ENCODE results near the gene BRINP1. TPM values are rescaled to one million over a fixed set of nuclear protein-coding genes. Genes with fewer than 3 reads are reported as not detected.

BRINP1 gene
- total RNA-seq, 2 experiments from 2014 or later, result not detected

DNA sequence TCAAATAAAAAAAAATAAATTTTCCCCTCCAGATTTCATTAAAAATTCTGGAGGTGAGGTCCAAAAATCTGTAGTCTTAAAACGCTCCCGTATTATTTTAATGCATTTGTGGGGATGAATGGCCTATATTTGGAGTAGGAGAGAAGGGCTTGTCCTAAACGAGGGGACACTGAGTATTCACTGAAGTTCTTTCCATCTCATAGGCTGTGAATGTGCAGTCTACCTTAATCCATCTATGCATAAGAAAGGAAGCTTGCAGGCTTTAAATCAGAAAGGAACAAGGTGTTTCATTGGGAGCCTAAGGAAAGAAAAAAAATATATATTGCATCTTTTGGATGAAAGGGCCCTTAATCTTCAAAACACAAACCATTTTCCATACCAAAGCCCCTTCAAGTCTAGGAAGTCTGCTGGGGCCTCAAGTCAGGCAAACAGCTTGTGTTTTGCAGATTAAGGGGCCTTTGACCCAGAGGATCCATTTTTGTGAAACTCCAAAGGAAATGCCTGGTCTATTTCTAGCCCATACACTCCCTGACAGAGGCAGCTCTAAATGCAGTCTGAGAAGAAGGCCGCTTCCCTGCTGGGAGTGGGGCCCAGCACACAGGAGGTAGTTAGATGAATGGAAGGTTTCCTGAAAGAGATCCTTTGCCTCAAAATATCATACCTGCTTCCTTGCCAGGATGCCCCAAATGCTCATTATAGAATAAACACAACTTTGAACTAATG is 35.6 kb downstream of the BRINP1 start:
- ATAC-seq (no peak), DNase-seq (no peak)
- no peaks in the 10 kb centered on the region for H3K36me3 Mint-ChIP-seq (ENCODE audit: low read depth)
- no peak overlapping the region for H3K27ac Mint-ChIP-seq
- no peak overlapping the region for H3K4me3 Mint-ChIP-seq
- POLR2A ChIA-PET, result no interaction called here
- peaks cover 6% of the 10 kb centered on the region for H3K9me3 Mint-ChIP-seq (ENCODE audit: insufficient read depth)
- H3K27me3 Mint-ChIP-seq (ENCODE audit: low read depth), result no peaks in the 10 kb centered on the region
- CTCF ChIA-PET, result no interaction called here
- no peaks in the 10 kb centered on the region for H3K4me1 Mint-ChIP-seq (ENCODE audit: low read depth)

DNA sequence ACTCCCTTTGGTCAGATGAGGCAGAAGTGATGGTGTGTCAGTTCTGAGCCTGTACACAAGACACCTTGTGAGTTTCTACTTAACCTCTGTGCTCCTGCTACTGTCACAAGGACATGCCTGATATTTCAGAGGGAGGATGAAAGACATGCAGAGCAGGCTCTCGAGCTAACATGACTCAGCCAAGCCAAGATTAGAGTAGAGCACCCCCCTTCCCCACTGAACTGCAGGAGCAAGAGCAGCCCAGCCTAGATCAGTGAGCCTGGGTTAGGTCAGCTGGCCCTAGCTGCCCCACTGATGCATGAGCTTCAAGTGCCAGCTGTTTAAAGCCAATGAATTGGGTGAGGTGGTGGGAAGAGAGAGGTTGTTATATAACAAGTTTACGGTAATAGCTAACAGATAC is 36.7 kb downstream of the BRINP1 start:
- peaks cover 11% of the 10 kb centered on the region for H3K9me3 Mint-ChIP-seq (ENCODE audit: insufficient read depth)
- no peaks in the 10 kb centered on the region for H3K27me3 Mint-ChIP-seq (ENCODE audit: low read depth)
- ATAC-seq (no peak), DNase-seq (no peak)
- H3K27ac Mint-ChIP-seq, result no peak overlapping the region
- no peak overlapping the region for H3K4me3 Mint-ChIP-seq
- ChIA-PET POLR2A (no interaction called here), CTCF (no interaction called here)
- no peaks in the 10 kb centered on the region for H3K36me3 Mint-ChIP-seq (ENCODE audit: low read depth)
- H3K4me1 Mint-ChIP-seq (ENCODE audit: low read depth), result no peaks in the 10 kb centered on the region

DNA sequence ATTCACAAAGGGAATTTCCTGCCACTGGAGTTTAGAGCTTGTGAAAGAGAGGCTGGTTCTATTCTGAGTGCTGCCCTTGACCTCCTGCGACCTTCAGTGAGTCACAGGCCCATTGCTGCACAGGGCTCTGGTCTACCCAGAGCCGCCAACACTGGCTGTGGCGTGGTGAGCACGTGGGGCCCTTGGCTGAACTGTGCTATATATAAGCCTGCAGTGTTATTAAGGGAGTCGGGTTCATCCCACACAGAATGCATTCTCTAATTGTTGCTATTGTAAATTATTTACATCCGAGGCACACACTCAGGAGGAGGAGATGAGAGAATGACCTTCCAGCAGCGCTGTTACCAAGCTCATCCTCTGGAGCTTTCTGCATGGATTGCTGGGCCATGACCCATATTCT is 47.1 kb downstream of the BRINP1 start:
- H3K27me3 Mint-ChIP-seq (ENCODE audit: low read depth), result no peaks in the 10 kb centered on the region
- no peaks in the 10 kb centered on the region for H3K36me3 Mint-ChIP-seq (ENCODE audit: low read depth)
- CTCF ChIA-PET, result no interaction called here

DNA sequence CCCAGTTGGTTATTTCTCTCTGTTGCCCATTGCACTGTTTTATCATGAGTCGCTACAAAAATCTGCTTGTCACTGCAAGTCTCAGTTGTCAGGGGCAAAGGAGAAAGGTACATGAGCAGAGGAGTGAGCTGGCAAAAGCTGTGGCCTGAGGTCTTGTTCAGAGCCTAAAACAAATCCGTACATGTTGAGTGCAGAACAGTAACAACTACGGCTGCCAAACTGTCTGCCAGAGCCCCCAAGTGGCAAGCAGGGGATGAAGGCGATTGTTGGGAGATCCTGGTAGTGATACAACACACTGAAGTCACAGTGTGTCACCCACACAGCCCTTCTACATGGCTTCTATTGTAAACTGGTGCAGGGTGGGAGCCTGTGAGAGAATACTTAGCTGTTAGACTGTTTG is 50.9 kb downstream of the BRINP1 start:
- H3K4me1 Mint-ChIP-seq (ENCODE audit: low read depth), result no peaks in the 10 kb centered on the region
- DNase-seq (no peak), ATAC-seq (no peak)
- H3K27ac Mint-ChIP-seq, result no peak overlapping the region
- H3K36me3 Mint-ChIP-seq (ENCODE audit: low read depth), result no peaks in the 10 kb centered on the region
- no peaks in the 10 kb centered on the region for H3K27me3 Mint-ChIP-seq (ENCODE audit: low read depth)
- CTCF ChIA-PET, result no interaction called here
- peaks cover 10% of the 10 kb centered on the region for H3K9me3 Mint-ChIP-seq (ENCODE audit: insufficient read depth)
- H3K4me3 Mint-ChIP-seq, result no peak overlapping the region
- POLR2A ChIA-PET, result interaction anchor here (0.6 kb wide), 1 partner anchor 1084 kb away, joined by 3 read pairs; no protein-coding TSS in a partner anchor

More for the DNA sequence above, 47.1 kb downstream of the BRINP1 start:
- DNase-seq (no peak), ATAC-seq (no peak)
- Mint-ChIP-seq H3K27ac (no peak overlapping the region), H3K4me3 (no peak overlapping the region), H3K9me3 (ENCODE audit: insufficient read depth) (peaks cover 11% of the 10 kb centered on the region), H3K4me1 (ENCODE audit: low read depth) (no peaks in the 10 kb centered on the region)
- POLR2A ChIA-PET, result no interaction called here

DNA sequence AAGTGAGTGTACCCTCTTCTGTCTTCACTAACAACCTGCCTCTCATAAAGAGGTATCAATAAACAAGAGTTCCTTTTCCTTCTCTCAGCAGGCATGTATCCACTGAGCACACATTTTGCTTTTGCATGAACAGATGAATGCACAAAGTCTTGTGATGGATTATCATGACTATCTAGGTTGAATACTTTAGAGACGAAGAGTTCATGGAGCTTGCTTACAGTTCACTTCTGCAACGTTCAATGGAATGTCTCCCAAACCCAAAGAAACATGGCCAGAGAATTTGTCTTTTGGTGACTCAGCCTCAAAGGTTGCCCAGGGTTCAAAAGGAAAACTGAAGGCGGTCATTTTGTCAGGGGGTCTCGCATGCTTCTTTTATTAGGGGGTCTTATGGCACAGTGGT is 55.4 kb downstream of the BRINP1 start:
- no peak overlapping the region for H3K4me3 Mint-ChIP-seq
- POLR2A ChIA-PET, result no interaction called here

DNA sequence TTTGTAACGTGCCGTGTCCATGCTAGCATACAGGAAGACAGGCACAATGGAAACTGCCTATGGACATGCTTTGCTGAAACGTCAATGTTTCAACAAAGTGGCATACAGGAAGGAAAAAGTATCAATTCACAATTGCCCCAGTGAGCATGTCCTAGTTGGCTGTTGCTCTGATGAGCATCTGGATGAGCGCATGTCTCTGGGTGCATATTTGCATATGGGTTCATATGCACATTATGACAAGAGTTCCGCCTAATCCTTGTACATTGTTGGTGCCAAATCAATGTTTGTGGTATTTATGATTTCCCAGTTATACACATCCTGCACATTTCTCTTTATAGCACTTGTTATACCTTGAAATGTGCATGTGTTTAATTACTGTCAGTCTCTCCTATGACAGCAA is 58.5 kb downstream of the BRINP1 start:
- H3K27me3 Mint-ChIP-seq (ENCODE audit: low read depth), result no peaks in the 10 kb centered on the region
- ATAC-seq, result no peak
- H3K27ac Mint-ChIP-seq, result no peak overlapping the region
- H3K9me3 Mint-ChIP-seq (ENCODE audit: insufficient read depth), result no peaks in the 10 kb centered on the region
- POLR2A ChIA-PET, result no interaction called here
- H3K4me1 Mint-ChIP-seq (ENCODE audit: low read depth), result no peaks in the 10 kb centered on the region
- CTCF ChIA-PET, result no interaction called here
- H3K4me3 Mint-ChIP-seq, result no peak overlapping the region
- no peaks in the 10 kb centered on the region for H3K36me3 Mint-ChIP-seq (ENCODE audit: low read depth)
- no peak for DNase-seq

More for the DNA sequence above, 55.4 kb downstream of the BRINP1 start:
- no peak for ATAC-seq
- Mint-ChIP-seq H3K36me3 (ENCODE audit: low read depth) (no peaks in the 10 kb centered on the region), H3K4me1 (ENCODE audit: low read depth) (no peaks in the 10 kb centered on the region), H3K27me3 (ENCODE audit: low read depth) (no peaks in the 10 kb centered on the region), H3K27ac (no peak overlapping the region), H3K9me3 (ENCODE audit: insufficient read depth) (no peaks in the 10 kb centered on the region)
- CTCF ChIA-PET, result no interaction called here
- DNase-seq, result no peak

DNA sequence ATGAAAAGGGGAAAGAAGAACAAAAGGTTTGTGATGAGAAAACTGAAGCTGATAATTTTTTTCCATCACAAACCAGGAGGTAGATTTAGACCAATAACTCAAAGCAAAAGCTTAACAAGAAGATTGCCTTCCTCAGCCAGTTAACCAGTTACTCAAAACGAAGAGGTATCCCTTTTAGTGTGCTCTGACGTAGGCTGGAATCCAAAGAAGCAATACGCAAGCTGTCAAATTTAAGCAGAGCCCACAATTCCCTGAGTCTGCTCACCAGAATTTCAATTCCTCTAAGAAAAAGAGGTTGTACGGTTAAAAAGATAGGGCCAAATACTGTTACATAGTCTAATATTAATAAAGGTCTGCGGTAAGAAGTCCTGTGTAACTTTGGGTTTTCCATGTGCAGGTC is 61.8 kb downstream of the BRINP1 start:
- POLR2A ChIA-PET, result no interaction called here
- no peaks in the 10 kb centered on the region for H3K9me3 Mint-ChIP-seq (ENCODE audit: insufficient read depth)
- CTCF ChIA-PET, result no interaction called here
- H3K27me3 Mint-ChIP-seq (ENCODE audit: low read depth), result no peaks in the 10 kb centered on the region
- no peak overlapping the region for H3K27ac Mint-ChIP-seq
- no peaks in the 10 kb centered on the region for H3K36me3 Mint-ChIP-seq (ENCODE audit: low read depth)
- H3K4me3 Mint-ChIP-seq, result no peak overlapping the region
- DNase-seq (no peak), ATAC-seq (no peak)
- no peaks in the 10 kb centered on the region for H3K4me1 Mint-ChIP-seq (ENCODE audit: low read depth)

DNA sequence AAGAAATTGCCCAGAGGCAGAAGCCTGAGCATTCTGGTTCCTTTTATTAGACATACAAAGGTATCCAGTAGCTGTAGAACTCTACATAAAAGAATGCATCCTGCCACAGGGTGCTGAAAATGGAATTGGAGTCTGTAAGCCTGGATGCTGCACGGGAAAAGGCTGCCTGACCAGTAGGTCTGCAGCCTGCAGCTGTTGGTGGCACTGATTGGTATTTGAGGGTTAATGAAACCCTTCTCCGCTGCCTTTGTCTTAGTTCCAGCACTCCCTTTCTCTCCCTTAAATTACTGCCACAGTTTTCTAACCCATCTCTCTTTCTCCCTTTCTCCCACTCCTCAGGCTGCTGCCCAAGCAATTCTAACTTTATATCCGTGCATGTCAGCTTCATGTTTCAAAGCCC is 64.7 kb downstream of the BRINP1 start:
- ChIA-PET CTCF (no interaction called here), POLR2A (no interaction called here)
- no peak overlapping the region for H3K4me3 Mint-ChIP-seq
- no peaks in the 10 kb centered on the region for H3K36me3 Mint-ChIP-seq (ENCODE audit: low read depth)
- no peak for ATAC-seq
- H3K27me3 Mint-ChIP-seq (ENCODE audit: low read depth), result no peaks in the 10 kb centered on the region
- no peak for DNase-seq
- no peaks in the 10 kb centered on the region for H3K9me3 Mint-ChIP-seq (ENCODE audit: insufficient read depth)
- no peaks in the 10 kb centered on the region for H3K4me1 Mint-ChIP-seq (ENCODE audit: low read depth)
- H3K27ac Mint-ChIP-seq, result no peak overlapping the region

DNA sequence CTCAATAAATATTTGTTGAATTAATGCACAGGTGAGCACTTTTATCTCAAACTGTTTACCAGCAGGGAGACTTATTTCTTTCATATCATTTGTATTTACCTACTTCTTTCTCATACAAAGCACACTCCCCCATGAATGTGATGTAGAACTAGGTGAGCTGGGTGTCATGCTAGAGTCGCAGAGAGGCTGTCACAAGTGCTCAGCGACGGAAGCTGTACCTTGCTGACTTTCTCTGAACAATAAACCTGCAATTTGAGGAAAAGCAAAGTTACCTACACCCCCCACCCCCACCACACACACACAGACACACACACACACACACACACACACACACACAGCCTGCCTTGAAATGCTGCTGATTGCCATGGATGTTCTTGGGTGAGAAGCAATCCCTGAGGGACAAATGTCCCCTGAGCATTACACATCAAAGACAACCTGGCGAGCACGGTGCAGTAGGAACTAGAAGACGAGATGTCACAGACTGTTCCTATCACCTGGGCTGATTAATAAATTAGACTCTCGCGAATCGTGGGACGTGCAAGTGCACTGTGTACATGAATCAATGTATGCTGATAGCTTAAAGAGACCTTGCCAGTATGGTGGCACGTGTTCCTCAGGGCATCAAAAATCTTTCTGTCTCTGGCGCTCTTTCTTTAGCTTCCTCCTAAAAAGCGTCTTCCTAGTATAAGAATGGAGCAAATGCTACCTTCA is 66.1 kb downstream of the BRINP1 start:
- Mint-ChIP-seq H3K27me3 (ENCODE audit: low read depth) (no peaks in the 10 kb centered on the region), H3K36me3 (ENCODE audit: low read depth) (no peaks in the 10 kb centered on the region), H3K4me3 (no peak overlapping the region), H3K27ac (no peak overlapping the region), H3K4me1 (ENCODE audit: low read depth) (no peaks in the 10 kb centered on the region), H3K9me3 (ENCODE audit: insufficient read depth) (no peaks in the 10 kb centered on the region)
- DNase-seq (no peak), ATAC-seq (no peak)
- ChIA-PET CTCF (no interaction called here), POLR2A (interaction anchor here (0.7 kb wide), 1 partner anchor 1972 kb away, joined by 3 read pairs; no protein-coding TSS in a partner anchor)

DNA sequence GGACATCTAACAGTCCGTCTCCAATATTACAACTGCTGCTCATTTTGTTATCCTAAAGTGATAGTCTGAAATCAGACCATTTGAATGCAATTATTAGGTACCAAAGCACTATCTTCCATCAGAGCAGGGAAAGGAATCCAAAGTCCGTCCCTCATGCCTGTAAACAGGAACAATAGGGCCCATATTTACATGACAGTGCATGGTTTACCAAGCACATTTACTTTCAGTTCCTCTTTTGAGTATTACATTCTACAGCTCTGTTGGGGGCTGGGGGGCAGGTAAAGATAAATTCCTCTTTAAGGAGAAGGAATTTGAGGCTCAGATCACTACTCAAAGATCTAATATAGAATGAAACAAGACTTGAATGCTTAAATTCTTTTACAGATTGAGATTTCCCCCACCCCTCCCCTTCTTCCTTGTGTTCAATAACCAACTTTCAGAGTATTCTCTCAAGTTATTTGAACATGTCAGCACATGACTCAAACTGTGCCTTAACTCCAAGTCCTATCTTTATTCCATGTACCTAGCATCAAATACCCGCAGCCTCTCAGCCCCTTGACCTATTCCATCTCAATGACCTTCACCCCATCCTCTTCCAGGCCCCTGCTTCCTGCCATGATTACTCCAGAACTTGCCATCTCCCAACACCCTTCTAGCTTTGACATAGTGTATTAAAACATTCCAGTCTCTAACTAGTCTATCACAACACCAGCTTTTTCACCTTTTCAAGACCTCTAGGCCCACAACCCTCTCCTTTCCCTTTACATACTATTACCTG is 71.0 kb downstream of the BRINP1 start:
- ChIA-PET CTCF (no interaction called here), POLR2A (no interaction called here)
- H3K27me3 Mint-ChIP-seq (ENCODE audit: low read depth), result no peaks in the 10 kb centered on the region
- ATAC-seq (no peak), DNase-seq (no peak)
- H3K27ac Mint-ChIP-seq, result no peak overlapping the region
- no peak overlapping the region for H3K4me3 Mint-ChIP-seq
- H3K36me3 Mint-ChIP-seq (ENCODE audit: low read depth), result no peaks in the 10 kb centered on the region
- no peaks in the 10 kb centered on the region for H3K9me3 Mint-ChIP-seq (ENCODE audit: insufficient read depth)
- H3K4me1 Mint-ChIP-seq (ENCODE audit: low read depth), result no peaks in the 10 kb centered on the region

DNA sequence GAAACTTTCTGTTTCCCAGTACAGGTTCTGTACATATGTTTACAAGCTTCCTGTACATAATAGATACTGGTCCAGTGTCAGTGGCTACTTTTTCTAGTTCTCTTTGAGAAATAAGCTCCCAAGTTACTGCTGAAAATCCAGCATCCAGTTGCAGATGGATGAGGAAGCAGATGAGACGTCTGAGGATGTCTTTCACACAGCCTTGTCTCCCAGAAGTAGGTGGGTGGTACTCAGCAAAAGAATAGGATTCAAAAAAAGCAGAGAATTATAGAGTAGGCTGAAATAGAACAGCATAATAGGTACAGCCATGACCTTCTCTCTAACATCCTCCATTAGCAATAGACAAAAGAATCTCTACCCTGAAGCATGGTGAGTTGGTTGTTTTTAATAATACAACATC is 77.7 kb downstream of the BRINP1 start:
- H3K4me1 Mint-ChIP-seq (ENCODE audit: low read depth), result no peaks in the 10 kb centered on the region
- ATAC-seq (no peak), DNase-seq (no peak)
- H3K27me3 Mint-ChIP-seq (ENCODE audit: low read depth), result no peaks in the 10 kb centered on the region
- CTCF ChIA-PET, result no interaction called here
- POLR2A ChIA-PET, result no interaction called here
- no peaks in the 10 kb centered on the region for H3K36me3 Mint-ChIP-seq (ENCODE audit: low read depth)
- no peaks in the 10 kb centered on the region for H3K9me3 Mint-ChIP-seq (ENCODE audit: insufficient read depth)
- no peak overlapping the region for H3K4me3 Mint-ChIP-seq
- no peak overlapping the region for H3K27ac Mint-ChIP-seq

DNA sequence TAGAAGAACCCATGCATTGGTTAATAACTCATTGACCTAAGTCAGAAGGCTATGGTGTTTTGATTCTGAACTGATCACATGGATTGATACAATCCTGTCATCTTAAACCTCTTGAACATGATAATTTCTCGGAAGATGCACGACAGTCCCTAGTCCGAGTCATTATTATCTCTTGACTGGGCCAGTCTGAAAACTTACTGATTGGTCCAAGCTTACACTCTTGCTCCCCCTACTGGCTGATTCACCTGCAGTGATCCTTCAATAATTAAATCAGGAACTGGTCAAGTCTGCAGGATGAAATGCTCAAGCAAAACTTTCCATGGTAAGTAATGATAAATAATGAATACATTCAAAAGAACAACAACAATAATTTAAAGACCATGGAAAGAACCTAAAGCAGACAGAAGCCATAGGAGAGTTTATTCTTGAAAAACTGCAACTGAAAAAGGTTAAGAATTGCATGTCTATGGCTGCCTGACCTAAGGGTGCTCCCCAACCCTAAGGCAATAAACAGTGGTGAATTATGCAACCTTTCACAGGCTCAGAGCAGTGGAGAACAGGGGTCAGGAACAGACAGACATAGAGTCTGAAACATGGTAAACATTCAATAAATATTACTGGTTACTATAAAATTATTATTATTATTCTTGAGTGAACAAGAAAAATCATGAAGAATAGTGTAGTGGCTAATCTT is 79.3 kb downstream of the BRINP1 start:
- no peaks in the 10 kb centered on the region for H3K9me3 Mint-ChIP-seq (ENCODE audit: insufficient read depth)
- H3K27ac Mint-ChIP-seq, result no peak overlapping the region
- ATAC-seq (no peak), DNase-seq (peak; percentile 33)
- POLR2A ChIA-PET, result no interaction called here
- CTCF ChIA-PET, result interaction anchor here (1.0 kb wide), 1 partner anchor 11 kb away, joined by 5 read pairs; no protein-coding TSS in a partner anchor
- no peaks in the 10 kb centered on the region for H3K27me3 Mint-ChIP-seq (ENCODE audit: low read depth)
- H3K4me3 Mint-ChIP-seq, result no peak overlapping the region
- H3K36me3 Mint-ChIP-seq (ENCODE audit: low read depth), result no peaks in the 10 kb centered on the region
- no peaks in the 10 kb centered on the region for H3K4me1 Mint-ChIP-seq (ENCODE audit: low read depth)

Data from activated CD8-positive, alpha-beta T cell treated with anti-CD3 and anti-CD28 coated beads, Interleukin-2, amount 10 ng/mL, durations not matched to agents 7 days and 5 days (primary cell).